Cardiac muscle cell (in vitro differentiated cells and primary cell): ENCODE results near the gene ERGIC1. TPM values are rescaled to one million over a fixed set of nuclear protein-coding genes. Genes with fewer than 3 reads are reported as not detected.

Source experiments
- DNase-seq, 2 donors: peaks; one replicate each; pipeline versions ENCODE4 v3.0.0 to v3.0.0-alpha.2; 2010 to 2017; ENCODE audit warnings: low read depth in 1 of 2, low spot score in 1 of 2
- H3K27ac ChIP-seq: fragments of 200-600 bp; sonication (generic); 2 replicates; pipeline ENCODE4 v1.5.1; 2016
- H3K27me3 ChIP-seq: fragments of 200-600 bp; sonication (generic); 2 replicates; pipeline ENCODE4 v1.6.0; 2016; ENCODE audit warnings: control low read depth
- H3K36me3 ChIP-seq: fragments of 200-600 bp; sonication (generic); 2 replicates; pipeline ENCODE4 v1.5.1; 2016; ENCODE audit warnings: control low read depth
- H3K4me1 ChIP-seq: fragments of 200-600 bp; sonication (generic); 2 replicates; pipeline ENCODE4 v1.8.1; 2017; ENCODE audit warnings: low read depth, mild to moderate bottlenecking, mixed run types
- H3K4me3 ChIP-seq: fragments of 200-600 bp; sonication (generic); 2 replicates; pipeline ENCODE4 v1.5.1; 2016; ENCODE audit warnings: mild to moderate bottlenecking
- H3K9me3 ChIP-seq: fragments of 200-600 bp; sonication (generic); 2 replicates; pipeline ENCODE4 v1.5.1; 2017; ENCODE audit warnings: low read depth, mild to moderate bottlenecking, control low read depth
- polyA plus RNA-seq: library from polyadenylated mRNA; unstranded; fragments of >200 nt; fragmentation: Nextera tagmentation; extraction: Ambion mirVana; gene quantifications from 2 replicates; pipeline ENCODE4 v1.2.1, GENCODE V29; 2016
- total RNA-seq: library from RNA; depleted of rRNA; stranded (reverse); fragments of >200 nt; gene quantifications from 2 replicates; pipeline ENCODE4 v1.2.3, GENCODE V29; 2016
- TF ChIP-seq, protein P1 (sequence below): IDR thresholded peaks from 2 replicates; pipeline ENCODE4 v1.5.1; 2012; ENCODE audit warnings: low read depth, mild to moderate bottlenecking, low read length

ERGIC1 gene
- total and polyA plus RNA-seq, 2 experiments from 2014 or later: 15.4 to 77.3 TPM

DNA sequence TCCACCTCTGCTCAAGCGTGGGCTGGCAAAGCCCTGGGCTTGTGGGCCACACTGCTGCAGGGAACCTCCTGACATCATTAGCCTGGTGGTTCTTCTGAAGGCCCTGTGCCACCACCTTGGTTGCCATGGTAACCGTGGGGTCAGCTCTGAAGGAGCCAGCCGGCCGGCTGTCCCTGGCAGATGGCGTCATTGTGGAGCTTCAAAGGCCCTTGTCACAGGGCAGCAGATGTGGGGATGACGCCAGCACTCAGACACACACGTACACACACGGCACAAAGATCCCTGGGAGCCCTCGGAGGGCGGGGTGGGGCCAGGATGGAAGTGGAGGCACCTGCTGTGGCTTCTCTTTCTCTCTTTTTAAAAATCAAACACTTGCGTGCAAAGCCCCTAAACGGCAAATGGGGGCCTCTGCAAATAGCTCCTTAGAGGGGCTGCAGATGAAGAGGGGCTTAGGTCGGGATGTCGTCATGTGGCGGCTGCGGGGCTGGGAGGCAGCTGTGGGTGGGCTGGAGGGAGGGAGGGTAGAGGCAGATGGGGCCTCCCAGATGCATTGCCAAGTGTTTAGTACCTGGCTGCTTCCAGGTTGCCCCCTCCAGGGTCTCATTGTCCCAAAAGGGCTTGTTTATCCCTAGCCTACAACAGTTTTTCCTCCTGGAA, 105.7 kb downstream of the ERGIC1 start:
- Histone ChIP-seq H3K36me3 (no peaks in the 10 kb centered on the region), H3K4me1 (peaks cover 22% of the 10 kb centered on the region), H3K27ac (peak overlapping the region; percentile 9), H3K4me3 (no peak overlapping the region), H3K27me3 (no peaks in the 10 kb centered on the region), H3K9me3 (no peaks in the 10 kb centered on the region)
- TF ChIP-seq, protein P1, sequence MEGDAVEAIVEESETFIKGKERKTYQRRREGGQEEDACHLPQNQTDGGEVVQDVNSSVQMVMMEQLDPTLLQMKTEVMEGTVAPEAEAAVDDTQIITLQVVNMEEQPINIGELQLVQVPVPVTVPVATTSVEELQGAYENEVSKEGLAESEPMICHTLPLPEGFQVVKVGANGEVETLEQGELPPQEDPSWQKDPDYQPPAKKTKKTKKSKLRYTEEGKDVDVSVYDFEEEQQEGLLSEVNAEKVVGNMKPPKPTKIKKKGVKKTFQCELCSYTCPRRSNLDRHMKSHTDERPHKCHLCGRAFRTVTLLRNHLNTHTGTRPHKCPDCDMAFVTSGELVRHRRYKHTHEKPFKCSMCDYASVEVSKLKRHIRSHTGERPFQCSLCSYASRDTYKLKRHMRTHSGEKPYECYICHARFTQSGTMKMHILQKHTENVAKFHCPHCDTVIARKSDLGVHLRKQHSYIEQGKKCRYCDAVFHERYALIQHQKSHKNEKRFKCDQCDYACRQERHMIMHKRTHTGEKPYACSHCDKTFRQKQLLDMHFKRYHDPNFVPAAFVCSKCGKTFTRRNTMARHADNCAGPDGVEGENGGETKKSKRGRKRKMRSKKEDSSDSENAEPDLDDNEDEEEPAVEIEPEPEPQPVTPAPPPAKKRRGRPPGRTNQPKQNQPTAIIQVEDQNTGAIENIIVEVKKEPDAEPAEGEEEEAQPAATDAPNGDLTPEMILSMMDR: no peak
- peak in 1 of 2 donors; percentile 21 for DNase-seq

DNA sequence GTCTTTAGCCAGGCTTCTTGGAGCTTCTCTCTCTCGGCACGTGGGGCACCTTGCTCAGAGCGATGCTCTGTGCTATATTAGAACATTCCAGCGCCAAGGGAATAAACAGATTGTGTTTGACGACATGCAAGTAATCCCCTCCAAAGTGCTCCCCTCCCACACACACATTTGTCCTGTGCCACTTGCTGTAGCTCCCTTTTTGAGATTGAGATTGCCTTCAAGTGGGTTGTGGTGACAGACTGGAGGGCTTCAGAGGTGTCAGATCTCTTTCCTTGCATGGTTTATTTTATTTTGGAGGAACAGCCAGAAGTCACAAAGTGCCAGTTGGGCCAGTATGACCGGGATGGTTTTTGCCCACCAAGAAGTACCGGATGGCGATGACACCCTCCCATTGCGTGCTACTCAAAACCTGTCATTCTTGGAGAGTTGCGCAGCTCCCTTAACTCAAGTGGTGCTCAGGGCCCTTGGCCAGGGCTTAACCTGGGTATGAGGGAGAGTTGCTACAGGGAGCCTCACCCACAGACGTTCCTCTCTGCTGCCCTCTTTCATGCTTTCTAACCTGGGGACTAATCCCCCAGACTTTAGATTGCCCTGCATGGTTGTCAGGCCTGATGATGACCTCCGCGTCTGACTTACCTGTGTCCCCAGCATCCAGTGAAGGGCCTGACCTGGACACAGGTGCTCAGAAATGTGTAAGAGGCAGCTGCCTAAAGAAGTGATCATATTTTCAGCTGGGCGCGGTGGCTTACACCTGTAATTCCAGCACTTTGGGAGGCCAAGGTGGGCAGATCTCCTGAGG, 106.4 kb downstream of the ERGIC1 start:
- Histone ChIP-seq H3K27ac (peak overlapping the region; percentile 52), H3K4me3 (no peak overlapping the region), H3K4me1 (peaks cover 22% of the 10 kb centered on the region), H3K27me3 (no peaks in the 10 kb centered on the region), H3K9me3 (no peaks in the 10 kb centered on the region), H3K36me3 (peaks cover 4% of the 10 kb centered on the region)
- TF ChIP-seq, protein P1: no peak
- peak in 1 of 2 donors; percentile 90 for DNase-seq

DNA sequence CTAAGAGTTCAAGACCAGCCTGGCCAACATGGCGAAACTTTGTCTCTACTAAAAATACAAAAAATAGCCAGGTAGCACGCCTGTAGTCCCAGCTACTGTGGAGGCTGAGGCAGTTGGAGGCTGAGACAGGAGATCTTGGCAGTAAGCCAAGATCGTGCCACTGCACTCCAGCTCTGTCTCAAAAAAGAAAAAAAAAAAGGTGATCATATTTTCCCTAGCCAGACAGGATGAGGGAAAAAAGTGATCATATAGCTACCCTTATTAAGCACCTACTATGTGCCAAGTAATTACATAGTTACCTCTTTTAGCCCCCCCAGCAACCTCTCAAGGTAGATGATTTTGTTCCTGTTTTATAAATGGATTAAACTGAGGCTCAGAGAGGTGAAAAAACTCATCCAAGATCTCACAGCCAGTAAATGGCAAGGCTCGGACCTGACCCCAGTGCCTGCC, 107.0 kb downstream of the ERGIC1 start:
- Histone ChIP-seq H3K36me3 (peaks cover 4% of the 10 kb centered on the region), H3K4me3 (no peak overlapping the region), H3K27ac (peak overlapping the region; percentile 52), H3K9me3 (no peaks in the 10 kb centered on the region), H3K4me1 (peaks cover 22% of the 10 kb centered on the region), H3K27me3 (no peaks in the 10 kb centered on the region)
- DNase-seq: peak; percentile 31 to 34
- TF ChIP-seq, protein P1: no peak

- Histone ChIP-seq H3K27ac (no peak overlapping the region), H3K9me3 (no peaks in the 10 kb centered on the region), H3K4me3 (no peak overlapping the region), H3K36me3 (peaks cover 4% of the 10 kb centered on the region), H3K27me3 (no peaks in the 10 kb centered on the region), H3K4me1 (peaks cover 22% of the 10 kb centered on the region)
- DNase-seq: no peak
- TF ChIP-seq, protein P1: no peak
Observed at GRCh38 chr5:172942556-172942955, 108.5 kb downstream of the ERGIC1 start.

DNA sequence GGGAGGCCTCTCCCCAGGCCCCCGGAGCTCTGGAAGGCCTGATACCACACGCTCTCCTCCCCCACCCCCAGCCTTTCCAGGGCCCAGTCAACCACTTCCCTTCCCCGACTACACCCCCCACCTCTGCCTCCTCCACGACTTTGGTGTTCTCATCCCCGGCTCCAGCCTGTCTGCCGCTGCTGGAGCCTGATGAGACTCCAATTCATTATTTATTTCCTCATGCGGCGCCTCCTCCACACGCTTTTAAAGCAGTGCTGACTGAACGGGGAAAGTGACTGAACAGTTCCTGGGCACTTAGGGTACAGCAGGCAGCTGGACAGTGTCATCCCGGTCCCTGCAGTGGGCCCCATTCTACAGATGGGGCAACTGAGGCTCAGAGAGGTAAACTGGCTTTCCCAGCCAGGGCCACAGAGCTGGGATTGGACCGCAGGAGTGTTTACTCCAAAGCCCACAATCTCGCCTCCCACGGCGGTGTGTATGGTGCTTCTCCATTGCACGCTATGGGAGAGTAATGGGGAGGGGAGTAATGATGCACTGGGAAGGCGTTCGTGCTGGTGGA, 109.3 kb downstream of the ERGIC1 start:
- peaks cover 22% of the 10 kb centered on the region for H3K4me1 ChIP-seq
- DNase-seq: peak; percentile 75 to 93
- no peaks in the 10 kb centered on the region for H3K9me3 ChIP-seq
- H3K27ac ChIP-seq: no peak overlapping the region
- TF ChIP-seq, protein P1: no peak
- H3K4me3 ChIP-seq: no peak overlapping the region
- H3K27me3 ChIP-seq: no peaks in the 10 kb centered on the region
- H3K36me3 ChIP-seq: peaks cover 4% of the 10 kb centered on the region
